Endothelial cell of umbilical vein (primary cell): ENCODE data around the gene GOLGA8M.
"Not testable (repeated sequence)": the region's sequence is repeated elsewhere in the genome, so short reads cannot be mapped to it uniquely, and the experiment has no call there.

Experiments
- CTCF ChIP-seq, 2 donors: IDR thresholded peaks; 1 replicate in 1 of 2; 2 replicates in 1 of 2; pipeline ENCODE4 v1.5.1; 2011; ENCODE audit warnings: low read length in 2 of 2, mild to moderate bottlenecking in 2 of 2, moderate library complexity in 2 of 2, control low read depth in 1 of 2, inconsistent platforms in 1 of 2, low read depth in 1 of 2; ENCODE audit not compliant: insufficient read depth in 1 of 2; ENCODE audit errors: extremely low read depth in 1 of 2
- EZH2 ChIP-seq: IDR thresholded peaks from 2 replicates; pipeline ENCODE4 v1.6.1; 2012; ENCODE audit warnings: borderline replicate concordance, low read depth, mild to moderate bottlenecking, moderate library complexity, low read length, inconsistent platforms; ENCODE audit not compliant: severe bottlenecking
- MAX ChIP-seq: IDR thresholded peaks from 2 replicates; pipeline ENCODE4 v1.6.1; 2011; ENCODE audit not compliant: insufficient read depth, insufficient read length
- MYC ChIP-seq: IDR thresholded peaks from one replicate; pipeline ENCODE4 v1.6.1; 2011; ENCODE audit warnings: mild to moderate bottlenecking, low read depth, low read length
- POLR2A ChIP-seq: IDR thresholded peaks from 2 replicates; pipeline ENCODE4 v1.6.1; 2012; ENCODE audit warnings: low read depth, mild to moderate bottlenecking, control low read depth, low read length
- POLR2AphosphoS5 ChIP-seq: IDR thresholded peaks from 2 replicates; pipeline ENCODE4 v1.6.1; 2012; ENCODE audit warnings: low read depth, mild to moderate bottlenecking, control low read depth, low read length, moderate library complexity; ENCODE audit not compliant: insufficient read depth

GRCh38 chr15:28738200-28738561 is 26.0 kb upstream of the GOLGA8M start:
- TF ChIP-seq EZH2; CTCF (IDR thresholded peaks at IDR 0.05; ENCODE audit: extremely low read depth in 1 of 2, insufficient read depth in 1 of 2, low read depth in 1 of 2, low read length in 2 of 2); MYC; MAX; POLR2A; POLR2AphosphoS5: not testable (repeated sequence)
